GM23338 (cell line): ENCODE measurements around the gene GGA1. TPM values are rescaled to one million over a fixed set of nuclear protein-coding genes. Genes with fewer than 3 reads are reported as not detected.

ENCODE experiments used
- ATAC-seq: fragments of 200-7000 bp; cut with Tn5 transposase; 3 replicates; pipeline ENCODE4 v1.9.1; 2020
- DNase-seq: peaks from one replicate; pipeline ENCODE4 v3.0.0-alpha.2; 2015; ENCODE audit warnings: low spot score
- H2AFZ ChIP-seq: fragments of 200-600 bp; sonication (generic); 2 replicates; pipeline ENCODE4 v1.8.0; 2016; ENCODE audit warnings: antibody characterized with exemption, mild to moderate bottlenecking, moderate library complexity
- H3F3A ChIP-seq: fragments of 200-600 bp; sonication (generic); replicated peaks from 2 replicates; pipeline ENCODE4 v1.8.0; 2017; ENCODE audit warnings: antibody characterized with exemption, mixed run types, low read depth
- H3K27ac ChIP-seq: fragments of 200-600 bp; sonication (generic); 2 replicates; pipeline ENCODE4 v1.6.1; 2016; ENCODE audit warnings: low read depth
- H3K27me3 ChIP-seq: fragments of 200-600 bp; sonication (generic); 2 replicates; pipeline ENCODE4 v1.8.0; 2016; ENCODE audit warnings: mild to moderate bottlenecking, mixed run types, moderate library complexity; ENCODE audit not compliant: insufficient read depth
- H3K36me3 ChIP-seq: fragments of 200-600 bp; sonication (generic); 2 replicates; pipeline ENCODE4 v1.8.0; 2016; ENCODE audit warnings: mild to moderate bottlenecking; ENCODE audit not compliant: insufficient read depth
- H3K4me1 ChIP-seq: fragments of 200-600 bp; sonication (generic); 2 replicates; pipeline ENCODE4 v1.8.0; 2016; ENCODE audit warnings: mild to moderate bottlenecking, moderate library complexity; ENCODE audit not compliant: insufficient read depth
- H3K4me2 ChIP-seq: fragments of 200-600 bp; sonication (generic); 2 replicates; pipeline ENCODE4 v1.7.1; 2017; ENCODE audit warnings: mixed run types
- H3K4me3 ChIP-seq: fragments of 200-600 bp; sonication (generic); 2 replicates; pipeline ENCODE4 v1.6.1; 2016; ENCODE audit warnings: mixed run types
- H3K79me2 ChIP-seq: fragments of 200-600 bp; sonication (generic); replicated peaks from 2 replicates; pipeline ENCODE4 v1.8.0; 2017; ENCODE audit warnings: mild to moderate bottlenecking; ENCODE audit not compliant: insufficient read depth
- H3K9me2 ChIP-seq: fragments of 200-600 bp; sonication (generic); 2 replicates; pipeline ENCODE4 v1.8.0; 2017; ENCODE audit not compliant: insufficient read depth
- H4K20me1 ChIP-seq: fragments of 200-600 bp; sonication (generic); replicated peaks from 2 replicates; pipeline ENCODE4 v1.8.0; 2017; ENCODE audit warnings: mild to moderate bottlenecking; ENCODE audit not compliant: insufficient read depth
- H3K27ac Mint-ChIP-seq: 2 replicates; pipeline ENCODE4 v1.8.0; 2020; ENCODE audit warnings: inconsistent platforms, mild to moderate bottlenecking, moderate library complexity, mixed read lengths
- H3K27me3 Mint-ChIP-seq: 3 replicates; pipeline ENCODE4 v1.8.0; 2022; ENCODE audit warnings: low read depth, mild to moderate bottlenecking, moderate library complexity, mixed read lengths, inconsistent platforms; ENCODE audit not compliant: insufficient read depth, poor library complexity
- H3K36me3 Mint-ChIP-seq: 3 replicates; pipeline ENCODE4 v1.8.0; 2021; ENCODE audit warnings: low read depth, mild to moderate bottlenecking, inconsistent platforms, moderate library complexity, mixed read lengths
- H3K4me1 Mint-ChIP-seq: 3 replicates; pipeline ENCODE4 v1.8.0; 2020; ENCODE audit warnings: mild to moderate bottlenecking, inconsistent platforms, mixed read lengths
- H3K4me3 Mint-ChIP-seq: 3 replicates; pipeline ENCODE4 v1.8.0; 2021; ENCODE audit warnings: moderate library complexity, mild to moderate bottlenecking, inconsistent platforms, mixed read lengths
- H3K9me3 Mint-ChIP-seq: 3 replicates; pipeline ENCODE4 v1.8.0; 2020; ENCODE audit warnings: moderate library complexity, mild to moderate bottlenecking, inconsistent platforms, mixed read lengths
- CREB1 ChIP-seq: fragments of 250-450 bp; sonication (Bioruptor Pico); IDR thresholded peaks from 2 replicates; pipeline ENCODE4 v1.5.0; 2020; ENCODE audit warnings: low read depth, mild to moderate bottlenecking, moderate library complexity
- ETS1 ChIP-seq: IDR thresholded peaks from 2 replicates; pipeline ENCODE4 v1.6.1; 2016; ENCODE audit warnings: antibody characterized with exemption
- EZH2 ChIP-seq: fragments of 200-600 bp; sonication (generic); IDR thresholded peaks from one replicate; pipeline ENCODE4 v1.8.0; 2017; ENCODE audit warnings: antibody characterized with exemption, mild to moderate bottlenecking, low read depth; ENCODE audit not compliant: unreplicated experiment
- EZH2phosphoT487 ChIP-seq: fragments of 200-600 bp; sonication (generic); IDR thresholded peaks from one replicate; pipeline ENCODE4 v1.8.1; 2018; ENCODE audit warnings: antibody characterized with exemption; ENCODE audit not compliant: unreplicated experiment
- JUNB ChIP-seq: IDR thresholded peaks from one replicate; pipeline ENCODE4 v1.6.1; 2016; ENCODE audit warnings: antibody characterized with exemption; ENCODE audit not compliant: unreplicated experiment
- NANOG ChIP-seq: IDR thresholded peaks from 2 replicates; pipeline ENCODE4 v1.6.1; 2016; ENCODE audit warnings: antibody characterized with exemption, borderline replicate concordance
- POLR2AphosphoS5 ChIP-seq: IDR thresholded peaks from 2 replicates; pipeline ENCODE4 v1.6.1; 2016; ENCODE audit warnings: antibody characterized with exemption, low read depth
- REST ChIP-seq: IDR thresholded peaks from one replicate; pipeline ENCODE4 v1.6.1; 2018; ENCODE audit warnings: antibody characterized with exemption; ENCODE audit not compliant: unreplicated experiment
- STAT1 ChIP-seq: IDR thresholded peaks from one replicate; pipeline ENCODE4 v1.6.1; 2016; ENCODE audit warnings: antibody characterized with exemption; ENCODE audit not compliant: unreplicated experiment
- ZNF114 ChIP-seq: fragments of 250-450 bp; sonication (Bioruptor Pico); IDR thresholded peaks from 2 replicates; pipeline ENCODE4 v1.5.0; 2020; ENCODE audit warnings: mild to moderate bottlenecking, moderate library complexity
- ZNF331 ChIP-seq: fragments of 250-450 bp; sonication (Bioruptor Pico); IDR thresholded peaks from 2 replicates; pipeline ENCODE4 v1.5.0; 2020; ENCODE audit warnings: low read depth, mild to moderate bottlenecking, moderate library complexity
- polyA plus RNA-seq: library from polyadenylated mRNA; unstranded; fragments of >200 nt; fragmentation: Nextera tagmentation; extraction: Ambion mirVana; gene quantifications from 2 replicates; pipeline ENCODE4 v1.2.1, GENCODE V29; 2016
- total RNA-seq: library from RNA; depleted of rRNA; stranded (reverse); fragments of >200 nt; shearing (Covaris generic); gene quantifications from 2 replicates; pipeline ENCODE4 v1.2.3, GENCODE V29; 2014
- TF ChIP-seq, protein P1 (sequence below), 2 experiments: fragments of 200-600 bp in 1 of 2; sonication (generic) in 1 of 2; conservative IDR thresholded peaks; 2 replicates each; pipeline versions ENCODE4 v1.5.1 to v1.6.1; 2016 to 2017; ENCODE audit warnings: antibody characterized with exemption in 2 of 2, low read depth in 2 of 2, mild to moderate bottlenecking in 2 of 2, moderate library complexity in 1 of 2

Gene GGA1
- total and polyA plus RNA-seq, 2 experiments from 2014 or later = 36.9 to 57.1 TPM

DNA sequence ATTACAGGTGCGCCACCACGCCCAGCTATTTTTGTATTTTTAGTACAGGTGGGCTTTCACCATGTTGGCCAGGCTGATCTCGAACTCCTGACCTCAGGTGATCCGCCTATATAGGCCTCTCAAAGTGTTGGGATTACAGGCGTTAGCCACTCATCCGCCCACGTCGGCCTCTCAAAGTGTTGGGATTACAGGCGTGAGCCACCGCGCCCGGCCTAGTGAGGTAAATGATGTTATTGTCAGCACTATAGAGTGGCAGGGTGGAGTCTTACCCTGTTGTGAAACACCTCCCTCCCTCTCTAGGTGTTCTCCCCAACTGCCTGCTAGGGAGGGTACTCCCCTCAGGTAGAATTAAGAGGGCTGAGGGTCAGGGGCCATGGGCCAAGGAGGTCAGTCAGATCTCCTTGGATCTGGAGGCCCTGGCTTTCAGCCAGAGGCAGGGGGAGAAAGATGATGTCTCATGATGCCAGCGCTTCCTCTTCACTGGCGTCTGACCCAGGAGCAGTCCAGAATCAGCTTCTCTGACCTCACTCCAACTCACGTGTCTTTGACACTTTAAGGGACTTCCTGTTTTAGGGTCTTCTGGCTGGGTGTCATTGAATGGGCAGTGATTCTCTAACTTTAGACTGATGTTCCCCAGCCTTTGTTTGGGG, 2.0 kb downstream of the GGA1 start:
- H3K27ac ChIP-seq = no peak overlapping the region
- H3K79me2 ChIP-seq = peaks cover 25% of the 10 kb centered on the region
- H3K4me1 ChIP-seq = peaks cover 12% of the 10 kb centered on the region
- ATAC-seq (no peak), DNase-seq (no peak)
- Mint-ChIP-seq H3K9me3 (no peaks in the 10 kb centered on the region; the same call in 2 of the 3 replicates), H3K4me1 (peaks cover 11% of the 10 kb centered on the region), H3K27ac (no peak overlapping the region), H3K4me3 (peak overlapping the region; percentile 86), H3K27me3 (peaks cover 12% of the 10 kb centered on the region), H3K36me3 (peaks cover 8% of the 10 kb centered on the region; the same call in 2 of the 3 replicates)
- no peak overlapping the region for H2AFZ ChIP-seq
- no peaks in the 10 kb centered on the region for H3K36me3 ChIP-seq
- peaks cover 10% of the 10 kb centered on the region for H3F3A ChIP-seq
- peak overlapping the region; percentile 94; the same call in 1 of the 2 replicates for H3K4me3 ChIP-seq
- no peaks in the 10 kb centered on the region for H3K27me3 ChIP-seq
- H3K9me2 ChIP-seq = no peaks in the 10 kb centered on the region
- TF ChIP-seq EZH2 (no peak), STAT1 (no peak), NANOG (no peak)
- H3K4me2 ChIP-seq = peak overlapping the region; percentile 83; the same call in 1 of the 2 replicates
- no peaks in the 10 kb centered on the region; the same call in 1 of the 2 replicates for H4K20me1 ChIP-seq

- H2AFZ ChIP-seq = no peak overlapping the region
- H3K79me2 ChIP-seq = peaks cover 25% of the 10 kb centered on the region
- DNase-seq (no peak), ATAC-seq (no peak)
- peaks cover 12% of the 10 kb centered on the region for H3K4me1 ChIP-seq
- Mint-ChIP-seq H3K27ac (no peak overlapping the region), H3K36me3 (peaks cover 11% of the 10 kb centered on the region; the same call in 2 of the 3 replicates), H3K4me3 (no peak overlapping the region), H3K27me3 (peaks cover 12% of the 10 kb centered on the region), H3K9me3 (no peaks in the 10 kb centered on the region; the same call in 2 of the 3 replicates), H3K4me1 (peaks cover 11% of the 10 kb centered on the region; the same call in 2 of the 3 replicates)
- no peaks in the 10 kb centered on the region; the same call in 1 of the 2 replicates for H4K20me1 ChIP-seq
- H3F3A ChIP-seq = peaks cover 10% of the 10 kb centered on the region
- H3K4me2 ChIP-seq = no peak overlapping the region
- H3K4me3 ChIP-seq = no peak overlapping the region
- H3K9me2 ChIP-seq = no peaks in the 10 kb centered on the region
- H3K36me3 ChIP-seq = no peaks in the 10 kb centered on the region
- no peak overlapping the region for H3K27ac ChIP-seq
- no peaks in the 10 kb centered on the region for H3K27me3 ChIP-seq
- TF ChIP-seq CREB1 (CRISPR knock-in tag) = no peak
- TF ChIP-seq JUNB = no peak
- TF ChIP-seq, protein P1, sequence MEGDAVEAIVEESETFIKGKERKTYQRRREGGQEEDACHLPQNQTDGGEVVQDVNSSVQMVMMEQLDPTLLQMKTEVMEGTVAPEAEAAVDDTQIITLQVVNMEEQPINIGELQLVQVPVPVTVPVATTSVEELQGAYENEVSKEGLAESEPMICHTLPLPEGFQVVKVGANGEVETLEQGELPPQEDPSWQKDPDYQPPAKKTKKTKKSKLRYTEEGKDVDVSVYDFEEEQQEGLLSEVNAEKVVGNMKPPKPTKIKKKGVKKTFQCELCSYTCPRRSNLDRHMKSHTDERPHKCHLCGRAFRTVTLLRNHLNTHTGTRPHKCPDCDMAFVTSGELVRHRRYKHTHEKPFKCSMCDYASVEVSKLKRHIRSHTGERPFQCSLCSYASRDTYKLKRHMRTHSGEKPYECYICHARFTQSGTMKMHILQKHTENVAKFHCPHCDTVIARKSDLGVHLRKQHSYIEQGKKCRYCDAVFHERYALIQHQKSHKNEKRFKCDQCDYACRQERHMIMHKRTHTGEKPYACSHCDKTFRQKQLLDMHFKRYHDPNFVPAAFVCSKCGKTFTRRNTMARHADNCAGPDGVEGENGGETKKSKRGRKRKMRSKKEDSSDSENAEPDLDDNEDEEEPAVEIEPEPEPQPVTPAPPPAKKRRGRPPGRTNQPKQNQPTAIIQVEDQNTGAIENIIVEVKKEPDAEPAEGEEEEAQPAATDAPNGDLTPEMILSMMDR (conservative IDR thresholded peaks at IDR 0.05; ENCODE audit: low read depth in 2 of 2) = no peak
- TF ChIP-seq EZH2 = no peak
- no peak for TF ChIP-seq POLR2AphosphoS5
- no peak for TF ChIP-seq ZNF114 (CRISPR knock-in tag)
- no peak for TF ChIP-seq REST
- TF ChIP-seq ZNF331 = no peak
- no peak for TF ChIP-seq ETS1
- no peak for TF ChIP-seq EZH2phosphoT487
- TF ChIP-seq STAT1 = no peak
- no peak for TF ChIP-seq NANOG
These were observed 2.6 kb downstream of the GGA1 start for GRCh38 chr22:37611207-37611606.
